ENCODE measurements around the gene TGFBR3. TPM values are rescaled to one million over a fixed set of nuclear protein-coding genes. Genes with fewer than 3 reads are reported as not detected.

Gene TGFBR3
- total RNA-seq, 1 experiment from 2014 or later = 2.4 TPM

- Histone ChIP-seq H2BK120ac (ENCODE audit: low read depth, low read length, poor library complexity, severe bottlenecking) (no peak overlapping the region), H3K4ac (ENCODE audit: low read depth, low read length) (no peak overlapping the region), H2AK5ac (ENCODE audit: insufficient read length, low read length) (no peak overlapping the region), H3K27ac (ENCODE audit: insufficient read length, low read depth, low read length) (no peak overlapping the region), H2BK20ac (ENCODE audit: low read depth, low read length, poor library complexity, severe bottlenecking) (no peak overlapping the region), H2BK15ac (ENCODE audit: low read depth, low read length) (no peak overlapping the region), H2AFZ (ENCODE audit: low read length) (no peak overlapping the region), H3K79me2 (ENCODE audit: insufficient read depth, low read length) (no peaks in the 10 kb centered on the region), H4K20me1 (ENCODE audit: control insufficient read depth, insufficient read depth, insufficient read length) (no peaks in the 10 kb centered on the region), H3K23ac (ENCODE audit: insufficient read length, low read depth, low read length) (no peak overlapping the region), H3K9ac (ENCODE audit: extremely low read depth, insufficient read length, low read length) (no peak overlapping the region), H4K91ac (ENCODE audit: insufficient read length, low read depth, low read length) (no peak overlapping the region), H3K9me3 (ENCODE audit: control insufficient read depth, low read depth, low read length) (no peaks in the 10 kb centered on the region), H3K56ac (ENCODE audit: insufficient read length, low read depth, low read length) (no peak overlapping the region), H3K14ac (ENCODE audit: insufficient read depth, low read length) (no peak overlapping the region), H2BK12ac (ENCODE audit: insufficient read length, low read depth, low read length) (no peak overlapping the region), H4K8ac (replicated peaks; ENCODE audit: insufficient read length, low read depth, low read length) (no peak overlapping the region), H2BK5ac (ENCODE audit: insufficient read length, low read length) (no peak overlapping the region), H3K4me2 (ENCODE audit: insufficient read depth, insufficient read length, low read length) (no peak overlapping the region), H4K5ac (ENCODE audit: insufficient read length, low read depth, low read length) (no peak overlapping the region), H3K79me1 (ENCODE audit: insufficient read depth, low read depth, low read length, poor library complexity, severe bottlenecking) (no peaks in the 10 kb centered on the region), H3K4me1 (ENCODE audit: insufficient read depth, low read length) (no peaks in the 10 kb centered on the region; the same call in 1 of the 2 replicates), H3K27me3 (ENCODE audit: insufficient read depth, low read length) (no peaks in the 10 kb centered on the region), H3K18ac (ENCODE audit: insufficient read length, low read depth, low read length) (no peak overlapping the region), H3T11ph (ENCODE audit: low read length) (no peak overlapping the region), H3K23me2 (ENCODE audit: insufficient read length, low read depth, low read length, poor library complexity, severe bottlenecking) (no peaks in the 10 kb centered on the region)
- no peaks in the 10 kb centered on the region for H3K9me3 Mint-ChIP-seq
- peak overlapping the region in 2 of 3 experiments; percentile 58 to 86; a peak in 3 of 7 replicates for H3K27ac Mint-ChIP-seq
- TF ChIP-seq CTCF (conservative IDR thresholded peaks at IDR 0.05) = no peak
- no peaks in the 10 kb centered on the region for H3K36me3 Mint-ChIP-seq (ENCODE audit: insufficient read depth in 1 of 3, low read depth in 3 of 3)
- no CpG with 5 or more reads among the region's 11 CpGs for WGBS (ENCODE audit: extremely low coverage, insufficient read length, low lambda C conversion rate)
- no peaks in the 10 kb centered on the region for H3K27me3 Mint-ChIP-seq (ENCODE audit: low read depth)
- no peak overlapping the region for H3K4me3 Mint-ChIP-seq
- peaks cover 7 to 15% of the 10 kb centered on the region in 2 experiments for H3K4me1 Mint-ChIP-seq
- DNase-seq = no peak
These were observed 66.7 kb downstream of the TGFBR3 start for GRCh38 chr1:91819038-91819788.
